ENCODE results near the gene PRR14L.

PRR14L gene

DNA sequence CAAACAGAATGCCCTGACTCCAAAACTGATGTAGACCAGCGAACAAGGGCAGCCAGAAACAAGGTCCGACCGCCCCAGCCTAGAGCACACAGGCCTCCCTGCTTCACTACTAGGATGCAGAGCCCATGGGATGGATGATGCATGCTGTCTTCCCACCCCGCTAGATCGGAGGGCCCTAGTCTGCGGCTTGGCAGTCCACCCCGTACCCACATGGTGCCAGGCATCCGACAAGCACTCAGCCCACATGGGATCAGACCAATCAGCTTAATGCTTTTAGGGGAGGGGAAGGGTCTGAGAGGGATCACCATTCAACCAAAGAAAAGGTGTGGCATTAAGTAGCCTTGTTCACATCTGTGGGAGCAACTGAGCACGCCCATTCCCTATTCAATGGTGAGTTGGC is 118.5 kb downstream of the PRR14L start:
- no peak overlapping the region for H3K4me3 ChIP-seq (ENCODE audit: control insufficient read depth, low read depth, low read length)
- DNase-seq (ENCODE audit: low read depth) = no peak
- TF ChIP-seq, protein P1, sequence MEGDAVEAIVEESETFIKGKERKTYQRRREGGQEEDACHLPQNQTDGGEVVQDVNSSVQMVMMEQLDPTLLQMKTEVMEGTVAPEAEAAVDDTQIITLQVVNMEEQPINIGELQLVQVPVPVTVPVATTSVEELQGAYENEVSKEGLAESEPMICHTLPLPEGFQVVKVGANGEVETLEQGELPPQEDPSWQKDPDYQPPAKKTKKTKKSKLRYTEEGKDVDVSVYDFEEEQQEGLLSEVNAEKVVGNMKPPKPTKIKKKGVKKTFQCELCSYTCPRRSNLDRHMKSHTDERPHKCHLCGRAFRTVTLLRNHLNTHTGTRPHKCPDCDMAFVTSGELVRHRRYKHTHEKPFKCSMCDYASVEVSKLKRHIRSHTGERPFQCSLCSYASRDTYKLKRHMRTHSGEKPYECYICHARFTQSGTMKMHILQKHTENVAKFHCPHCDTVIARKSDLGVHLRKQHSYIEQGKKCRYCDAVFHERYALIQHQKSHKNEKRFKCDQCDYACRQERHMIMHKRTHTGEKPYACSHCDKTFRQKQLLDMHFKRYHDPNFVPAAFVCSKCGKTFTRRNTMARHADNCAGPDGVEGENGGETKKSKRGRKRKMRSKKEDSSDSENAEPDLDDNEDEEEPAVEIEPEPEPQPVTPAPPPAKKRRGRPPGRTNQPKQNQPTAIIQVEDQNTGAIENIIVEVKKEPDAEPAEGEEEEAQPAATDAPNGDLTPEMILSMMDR (IDR thresholded peaks at IDR 0.05; ENCODE audit: control insufficient read depth, insufficient read depth, low read depth, low read length, missing control alignments) = no peak

Data from AG09309 (cell line).